Stimulated activated CD4-positive, alpha-beta T cell treated with anti-CD3 and anti-CD28 coated beads, Interleukin-4, amount 100 ng/mL, for 48 hours (primary cell): ENCODE data around the gene FBN3.

Experiments
- DNase-seq, 2 donors: peaks; one replicate each; pipeline ENCODE4 v3.0.0-alpha.2; 2020; ENCODE audit warnings: low read depth in 2 of 2

The FBN3 gene

GRCh38 chr19:8020681-8021080, 128.7 kb downstream of the FBN3 start:
- no peak for DNase-seq

GRCh38 chr19:8017808-8018207, 131.6 kb downstream of the FBN3 start:
- DNase-seq = no peak
